HG03439 (cell line): Measurements from ENCODE around the gene SARM1.
A peak's percentile ranks its signal among the peaks of the same experiment; 100 is the strongest.
"Not testable (repeated sequence)": the region's sequence is repeated elsewhere in the genome, so short reads cannot be mapped to it uniquely, and the experiment has no call there.

Experiments used
- ATAC-seq: cut with Tn5 transposase; IDR thresholded peaks from one replicate; pipeline ENCODE4 v1.9.1; 2021; ENCODE audit warnings: mild to moderate bottlenecking, moderate library complexity; ENCODE audit not compliant: unreplicated experiment

Gene SARM1

DNA sequence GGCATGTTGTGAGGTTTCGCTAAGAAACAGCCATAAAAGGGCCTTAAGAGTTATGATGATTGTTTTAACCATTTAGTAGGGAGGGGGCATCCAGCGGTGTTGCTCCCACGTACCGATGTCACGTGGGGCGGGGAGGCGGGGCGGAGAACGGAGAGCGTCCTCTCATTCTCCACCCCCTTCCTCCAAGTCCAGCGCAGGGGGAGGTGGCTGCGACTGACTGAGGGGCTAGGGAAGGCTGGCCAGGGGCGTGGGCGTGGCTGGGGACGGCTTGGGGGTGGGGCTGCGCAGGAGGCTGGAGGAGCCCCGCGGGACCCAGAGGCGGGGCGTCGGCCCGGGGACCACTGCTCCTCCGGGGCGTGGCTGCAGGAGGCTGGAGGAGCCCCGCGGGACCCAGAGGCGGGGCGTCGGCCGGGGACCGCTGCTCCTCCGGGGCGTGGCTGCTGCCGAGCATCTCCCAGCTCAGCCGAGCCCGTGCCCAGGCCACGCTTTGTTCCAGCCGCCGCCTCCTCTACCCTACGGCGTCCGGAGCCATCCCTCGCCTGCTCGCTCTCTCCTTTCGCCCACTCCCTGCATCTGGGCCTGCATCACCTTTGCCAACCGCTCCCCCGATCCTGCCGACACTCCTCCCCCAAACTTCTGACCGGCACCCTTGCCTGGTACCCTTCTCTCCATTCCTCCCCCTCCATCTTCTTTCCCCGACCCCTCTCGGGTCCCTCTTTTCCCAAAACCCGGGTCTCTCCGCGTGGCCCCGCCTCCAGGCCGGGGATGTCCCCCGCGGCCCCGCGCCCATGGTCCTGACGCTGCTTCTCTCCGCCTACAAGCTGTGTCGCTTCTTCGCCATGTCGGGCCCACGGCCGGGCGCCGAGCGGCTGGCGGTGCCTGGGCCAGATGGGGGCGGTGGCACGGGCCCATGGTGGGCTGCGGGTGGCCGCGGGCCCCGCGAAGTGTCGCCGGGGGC is at the start of gene SARM1:
SARM1 (plus strand) TSS at position 450 of the 958 bp plus-strand sequence; CDS start at position 789, 339 bp downstream.
- peak; percentile 62 for ATAC-seq

DNA sequence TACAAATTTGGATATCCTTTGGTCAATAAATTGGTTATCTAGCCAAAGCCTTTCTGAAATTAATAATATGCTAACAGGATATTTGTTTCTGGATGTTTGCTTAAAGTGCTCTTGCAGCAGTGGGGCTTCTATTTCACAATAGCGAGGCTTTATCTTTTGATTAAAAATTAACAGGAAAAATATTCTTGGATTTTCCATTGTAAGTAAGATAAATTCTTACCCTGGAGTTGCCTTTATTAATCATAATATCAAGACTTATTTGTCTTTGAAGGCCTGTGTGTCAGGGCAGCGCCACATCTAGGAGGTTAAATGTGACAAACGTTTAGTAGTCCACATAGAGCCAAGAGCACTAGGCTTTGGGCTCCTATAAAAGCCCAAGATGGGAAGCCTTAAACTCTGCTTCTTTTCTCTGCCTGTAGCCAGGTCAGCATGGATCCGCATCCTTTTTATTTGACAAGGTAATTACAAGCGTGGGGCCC is 47.2 kb upstream of the SARM1 start:
- no peak for ATAC-seq

DNA sequence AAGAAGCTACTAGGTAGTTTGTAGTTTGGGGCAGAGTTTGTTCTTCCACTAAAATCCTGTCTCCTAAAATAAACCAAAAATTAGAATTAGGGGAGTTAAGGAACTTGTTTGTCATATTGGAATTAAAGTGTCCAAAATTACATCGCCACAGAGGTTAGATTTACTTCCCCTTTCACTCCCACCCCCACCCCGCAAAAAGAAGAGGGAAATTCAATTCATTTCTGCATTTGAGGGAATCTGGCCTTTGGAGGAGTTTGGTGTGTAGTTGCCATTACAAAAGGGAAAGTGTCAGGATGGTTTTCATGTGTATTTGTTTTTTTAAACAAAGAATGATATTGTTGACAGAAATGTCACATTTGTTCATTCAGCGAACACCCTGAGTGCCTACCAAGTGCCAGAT is 46.7 kb upstream of the SARM1 start:
- ATAC-seq = no peak

DNA sequence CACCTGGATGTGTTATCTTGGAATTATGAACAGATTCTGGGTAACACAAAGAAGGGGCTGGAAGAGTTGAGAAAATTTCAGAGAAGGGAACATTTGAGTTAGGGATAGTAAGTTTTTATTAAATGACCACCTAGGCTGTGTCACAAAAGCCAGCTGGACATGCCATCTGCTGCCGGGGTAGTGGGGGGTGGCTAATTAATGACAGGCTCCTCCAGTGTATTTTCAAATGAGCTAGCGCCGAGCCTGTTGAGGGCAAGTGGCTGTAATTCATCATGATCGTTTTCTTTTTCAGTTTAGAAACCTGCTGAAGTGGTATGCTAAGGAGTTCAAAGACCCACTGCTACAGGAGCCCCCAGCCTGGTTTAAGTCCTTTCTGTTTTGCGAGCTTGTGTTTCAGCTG is 46.3 kb upstream of the SARM1 start:
- ATAC-seq = no peak

DNA sequence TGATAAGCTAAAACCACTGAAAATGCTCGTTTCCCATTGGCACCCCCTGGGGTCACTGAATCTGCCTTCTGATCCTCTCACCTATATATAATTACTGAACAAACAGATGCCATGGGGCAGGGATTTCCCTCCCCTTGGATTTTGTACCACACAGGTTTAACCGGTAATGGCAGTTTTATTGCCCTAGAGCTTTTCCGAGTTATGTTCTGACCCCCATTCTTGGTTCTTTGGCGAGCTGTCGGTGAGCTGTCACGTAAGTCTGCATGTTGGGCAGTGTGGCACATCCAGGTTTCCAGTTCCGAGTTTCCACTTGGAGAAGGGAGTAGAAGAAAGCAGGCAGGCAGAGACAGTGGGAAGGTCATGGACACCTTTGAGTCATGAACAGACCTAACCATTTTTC is 45.4 kb upstream of the SARM1 start:
- ATAC-seq = no peak

DNA sequence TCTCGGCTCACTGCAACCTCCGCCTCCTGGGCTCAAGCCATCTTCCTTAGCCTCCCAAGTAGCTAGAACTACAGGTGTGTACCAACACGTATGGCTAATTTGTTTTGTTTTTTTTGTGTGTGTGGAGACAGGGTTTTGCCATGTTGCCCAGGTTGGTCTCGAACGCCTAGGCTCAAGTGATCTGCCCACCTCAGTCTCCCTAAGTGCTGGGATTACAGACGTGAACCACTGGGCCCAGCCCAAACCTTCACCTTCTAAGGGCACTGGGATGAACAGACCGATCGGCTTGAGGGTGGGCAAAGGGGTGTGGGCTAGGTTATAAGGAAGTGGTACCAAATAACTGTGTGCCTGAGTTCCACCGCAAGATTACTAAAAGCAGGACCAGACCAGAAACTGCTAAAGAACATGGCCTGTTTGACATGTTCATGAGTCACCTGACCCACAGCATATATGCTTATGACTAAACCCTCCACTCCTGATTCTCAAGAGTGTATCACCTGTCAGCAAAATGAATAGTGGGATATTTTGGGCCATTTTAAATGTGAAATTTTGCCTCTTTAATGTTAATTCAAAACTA is 44.4 kb upstream of the SARM1 start:
- ATAC-seq = no peak

DNA sequence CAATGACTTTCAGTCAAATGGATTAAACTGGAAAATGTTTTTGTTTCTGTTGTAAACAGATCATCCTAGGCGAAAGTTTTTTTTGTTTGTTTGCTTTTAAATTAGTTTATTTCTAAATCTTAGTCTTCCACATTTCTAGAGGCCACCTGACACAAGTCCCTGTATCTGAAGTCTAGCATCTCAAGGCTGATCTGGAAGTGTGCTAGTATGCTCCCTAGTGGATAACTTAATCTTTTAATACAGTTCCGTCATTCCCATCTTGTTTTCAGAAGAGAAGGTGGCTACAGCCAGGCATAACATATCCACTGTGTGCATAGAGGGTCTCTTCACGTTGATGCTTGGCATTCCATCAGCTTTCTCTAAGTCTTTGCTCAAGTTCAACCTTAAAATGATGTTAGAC is 43.8 kb upstream of the SARM1 start:
- ATAC-seq = no peak

DNA sequence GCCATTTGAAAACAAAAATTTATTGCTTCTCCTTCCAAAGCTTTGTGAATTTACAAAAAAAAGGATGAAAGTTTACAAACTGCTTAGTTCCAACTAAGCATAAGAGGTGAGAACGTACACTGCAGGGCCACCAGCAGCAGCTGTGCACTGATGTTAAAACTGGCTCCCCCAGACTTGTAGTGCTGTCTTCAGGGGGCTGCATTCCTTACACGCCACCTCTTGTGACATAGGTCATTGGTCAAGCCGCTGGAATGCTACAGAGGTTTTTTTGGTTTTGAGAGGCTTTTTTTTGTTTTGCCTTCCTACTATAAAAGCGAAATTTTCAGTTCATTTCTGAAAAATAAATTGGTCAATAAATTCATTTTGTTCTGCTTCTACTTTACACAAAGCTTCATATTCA is 43.2 kb upstream of the SARM1 start:
- no peak for ATAC-seq

DNA sequence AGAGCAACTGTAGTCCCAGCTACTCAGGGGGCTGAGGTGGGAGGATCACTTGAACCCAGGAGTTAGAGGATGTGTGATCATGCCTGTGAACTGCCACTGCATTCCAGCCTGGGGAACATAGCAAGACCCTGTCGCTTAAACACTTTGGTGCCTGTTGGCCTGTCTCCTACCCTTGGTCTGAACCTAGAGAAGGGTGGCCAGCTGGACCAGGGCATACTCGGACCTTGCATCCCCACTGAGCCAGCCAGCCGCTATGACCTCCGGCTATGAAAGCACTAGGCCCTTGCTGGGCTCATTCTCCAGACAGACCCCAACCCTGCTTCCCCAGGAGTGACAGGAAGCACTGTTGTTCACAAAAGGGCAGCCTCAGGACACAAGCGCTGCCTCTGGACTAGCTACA is 40.8 kb upstream of the SARM1 start:
- no peak for ATAC-seq

DNA sequence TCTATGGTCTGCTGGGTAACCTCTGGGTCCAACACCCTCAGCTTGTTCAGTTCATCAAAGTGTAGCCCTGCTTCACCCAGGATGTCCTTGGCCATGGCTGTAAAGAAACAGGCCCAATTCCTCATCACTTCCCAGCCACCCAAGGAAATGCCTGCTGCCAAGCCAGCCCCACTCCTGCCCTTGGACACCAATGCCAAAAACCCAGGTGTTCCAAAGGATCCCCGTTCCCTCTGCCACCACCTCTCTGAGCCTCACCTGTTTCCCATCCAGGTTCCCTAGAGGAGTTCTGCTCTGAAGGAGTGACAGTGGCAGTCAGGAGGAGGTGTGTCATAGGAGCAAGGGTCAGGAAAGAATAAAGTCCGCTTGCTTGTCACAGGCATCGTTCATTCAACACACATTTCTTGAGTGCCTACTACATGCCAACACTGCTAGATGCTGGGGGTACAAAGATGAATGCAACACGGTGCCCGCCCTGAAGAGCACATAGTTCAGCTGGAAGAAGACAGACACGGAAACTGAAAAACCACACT is 39.5 kb upstream of the SARM1 start:
- no peak for ATAC-seq

DNA sequence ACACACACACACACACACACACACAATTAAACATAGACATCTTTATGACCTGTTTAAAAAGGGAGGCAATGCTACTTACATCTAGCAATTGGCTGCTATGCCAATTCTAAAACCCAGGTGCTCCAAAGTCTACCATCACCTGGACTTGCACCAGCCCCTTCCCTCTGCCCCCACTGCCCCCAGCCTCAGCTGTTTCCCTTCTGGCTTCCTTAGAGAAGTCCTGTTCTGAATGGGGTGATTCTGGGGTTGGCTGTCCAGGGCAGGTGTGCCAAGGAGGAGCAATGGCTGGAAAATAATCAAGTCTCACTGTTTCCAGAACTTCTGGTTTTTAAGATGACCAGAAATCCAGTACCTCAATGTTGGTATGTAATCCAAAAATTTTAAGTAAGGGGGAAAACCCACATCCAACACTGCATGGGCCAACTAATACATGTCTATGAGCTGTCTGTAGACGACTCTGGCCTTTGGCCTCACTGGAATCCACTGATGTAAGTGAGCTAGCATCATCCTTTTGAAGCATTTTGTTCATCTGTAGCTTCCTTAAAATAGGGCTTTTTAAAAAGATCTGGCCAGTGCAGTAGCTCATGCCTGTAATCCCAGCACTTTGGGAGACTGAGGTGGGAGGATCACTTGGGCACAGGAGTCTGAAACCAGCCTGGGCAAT is 38.3 kb upstream of the SARM1 start:
- no peak for ATAC-seq

DNA sequence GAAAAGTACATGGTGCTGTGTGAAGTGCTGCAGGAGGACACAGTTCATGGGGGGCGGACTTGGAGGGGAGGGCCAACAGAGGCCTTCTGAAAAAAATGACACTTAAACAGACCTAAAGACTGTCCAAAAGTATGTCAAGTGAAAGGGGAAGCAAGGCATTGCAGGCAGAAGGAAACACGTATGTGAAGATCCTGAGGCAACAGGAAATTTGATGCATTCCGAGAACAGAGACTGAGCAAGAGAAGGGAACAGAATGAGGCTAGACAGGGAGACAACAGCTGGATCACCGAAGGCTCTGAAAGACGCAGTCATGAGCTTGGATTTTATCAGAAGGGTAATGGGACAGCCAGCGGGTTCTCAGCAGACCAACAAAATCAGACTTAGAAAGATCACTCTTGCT is 37.3 kb upstream of the SARM1 start:
- ATAC-seq = no peak

DNA sequence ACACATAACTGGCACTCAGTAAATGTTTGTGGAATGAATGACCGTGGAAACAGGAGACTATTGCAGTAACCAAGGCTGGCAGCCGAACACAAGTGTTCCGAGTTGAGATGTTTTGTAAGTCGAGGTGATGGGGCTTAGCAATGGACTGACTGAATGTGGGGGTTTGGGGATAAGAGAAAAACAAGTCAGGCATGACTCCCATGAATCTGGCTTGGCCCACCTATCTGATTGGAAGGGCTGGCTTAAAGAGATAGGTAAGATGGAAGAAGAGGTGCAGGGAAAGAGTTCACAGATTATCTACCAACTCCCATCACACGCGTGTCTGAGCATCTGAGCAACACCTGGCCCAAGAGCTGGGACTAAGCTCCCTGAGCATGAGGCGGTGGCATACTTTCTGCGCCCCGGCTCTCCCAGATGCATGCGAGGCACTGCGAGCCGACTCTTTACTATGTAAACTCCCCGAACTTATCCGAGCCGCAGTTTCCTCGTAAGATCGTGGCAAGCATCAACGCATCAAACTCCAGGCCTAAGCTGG is 36.8 kb upstream of the SARM1 start:
- no peak for ATAC-seq

DNA sequence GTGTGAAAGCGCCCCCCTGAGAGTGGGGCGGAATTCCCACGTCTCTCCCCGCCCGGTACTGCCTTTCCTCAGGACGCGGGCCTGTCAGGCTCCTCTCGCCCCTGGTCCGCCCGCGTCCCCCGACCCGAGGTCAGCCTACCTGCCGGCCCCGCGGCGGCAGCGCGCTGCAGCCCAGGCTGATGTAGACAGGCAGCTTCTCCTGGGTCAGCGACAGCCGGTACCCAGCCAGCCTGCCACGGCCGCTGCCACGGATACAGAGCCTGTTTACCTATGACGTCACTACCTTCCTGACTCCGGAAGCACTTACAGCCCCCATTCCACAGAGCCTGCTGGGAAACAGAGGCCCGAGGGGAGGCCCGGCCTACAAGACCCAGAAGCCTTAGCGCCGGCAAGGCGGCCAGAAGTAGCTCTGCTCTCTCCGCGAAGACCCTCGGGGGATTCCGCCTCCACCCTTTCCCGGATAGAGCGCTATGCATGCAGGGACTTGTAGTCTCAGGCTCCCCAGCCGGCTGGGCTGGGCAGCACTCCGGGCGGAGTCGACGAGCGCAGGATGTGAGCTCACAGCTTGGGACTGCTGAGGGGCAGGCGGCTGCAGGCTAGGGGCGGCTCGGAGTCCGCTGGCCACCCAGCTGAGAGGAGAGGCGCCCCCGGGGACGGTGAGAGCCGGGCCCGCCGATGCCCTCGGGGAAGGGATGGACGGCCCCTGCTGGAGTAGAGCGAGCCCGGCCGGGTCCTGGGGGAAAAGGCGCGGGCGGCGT is 36.1 kb upstream of the SARM1 start, which contains the start of the genes IFT20 and TNFAIP1:
IFT20 (minus strand) TSS at position 272 of the 758 bp plus-strand sequence. CDS start 3,487 bp downstream, outside the sequence.
TNFAIP1 (plus strand) TSS at position 561 of the 758 bp plus-strand sequence. CDS start 3,761 bp downstream, outside the sequence.
- peak; percentile 95 for ATAC-seq

DNA sequence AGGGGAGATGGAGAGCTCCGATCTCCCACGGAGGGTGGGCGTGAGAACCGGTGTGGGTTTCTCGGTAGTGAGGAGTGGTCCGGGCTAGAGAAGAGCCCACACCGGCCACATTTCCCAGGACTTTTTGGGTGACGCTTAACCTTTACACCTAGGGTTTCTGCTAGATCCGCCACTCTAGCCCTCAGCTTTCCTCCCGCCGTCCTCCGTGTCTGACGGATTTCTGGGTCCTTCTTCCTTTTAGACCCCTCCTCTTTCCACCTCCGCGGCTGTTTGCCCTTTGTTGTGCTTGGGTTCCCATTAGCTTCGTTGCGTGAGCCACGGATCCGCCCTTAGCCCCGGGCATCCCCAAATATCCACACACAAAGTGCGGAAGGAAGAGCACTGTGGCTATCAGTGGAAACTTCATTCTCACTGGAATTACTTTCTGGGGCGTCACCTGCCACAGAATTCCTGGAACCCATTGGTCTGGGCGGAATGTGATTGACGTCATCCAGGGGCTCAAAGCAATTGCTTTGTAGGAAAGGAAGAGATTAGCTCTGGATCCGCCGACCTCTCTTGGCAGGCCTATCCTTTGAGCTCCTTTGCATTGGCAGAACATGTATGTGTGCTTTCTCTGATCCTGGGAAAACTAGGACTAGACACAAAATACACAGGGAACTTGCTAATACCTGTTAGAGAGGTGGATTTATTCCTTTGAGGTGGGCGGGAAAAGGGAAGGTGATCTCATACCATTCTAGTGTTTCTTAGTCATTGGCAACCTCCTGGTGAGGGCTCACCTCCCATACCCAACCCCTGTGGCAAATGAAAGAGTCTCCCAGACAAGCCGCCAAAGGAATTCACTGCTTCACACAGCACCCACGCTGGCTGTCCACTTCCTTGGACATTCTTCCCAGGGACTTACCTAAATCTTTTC is 35.3 kb upstream of the SARM1 start:
- no peak for ATAC-seq

DNA sequence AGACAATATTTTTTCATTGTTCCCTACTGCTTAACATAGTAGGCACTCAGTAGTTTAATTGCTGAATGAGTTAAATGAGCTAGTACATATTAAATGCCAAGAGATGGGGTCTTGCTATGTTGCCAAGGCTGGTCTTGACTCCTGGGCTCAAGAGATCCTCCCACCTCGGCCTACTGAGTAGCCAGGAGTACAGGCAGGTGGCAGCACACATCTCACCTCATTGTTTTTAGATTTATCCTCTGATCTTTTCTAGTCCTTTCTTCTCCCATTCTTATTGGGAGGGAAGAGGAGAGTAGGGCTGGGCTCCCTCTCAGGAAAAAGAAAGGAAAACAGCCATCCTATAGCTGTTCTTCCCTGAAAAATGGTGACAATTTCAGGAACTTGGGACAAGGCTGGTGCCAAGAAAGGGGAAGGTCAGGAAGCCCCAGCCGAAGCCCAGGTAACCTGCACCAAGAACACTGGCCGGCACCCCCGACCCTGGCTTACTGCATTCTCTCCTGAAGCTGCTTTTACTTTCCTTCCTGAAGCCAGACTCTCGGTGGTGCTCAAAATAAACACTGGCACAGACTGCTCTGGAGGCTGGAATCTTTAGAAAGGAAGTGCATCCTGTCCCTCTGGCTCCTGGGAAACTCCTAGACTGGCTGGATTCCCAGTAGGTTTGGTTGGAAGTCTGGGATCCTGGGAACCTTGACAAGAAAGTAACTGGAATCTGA is 33.3 kb upstream of the SARM1 start:
- ATAC-seq = no peak

DNA sequence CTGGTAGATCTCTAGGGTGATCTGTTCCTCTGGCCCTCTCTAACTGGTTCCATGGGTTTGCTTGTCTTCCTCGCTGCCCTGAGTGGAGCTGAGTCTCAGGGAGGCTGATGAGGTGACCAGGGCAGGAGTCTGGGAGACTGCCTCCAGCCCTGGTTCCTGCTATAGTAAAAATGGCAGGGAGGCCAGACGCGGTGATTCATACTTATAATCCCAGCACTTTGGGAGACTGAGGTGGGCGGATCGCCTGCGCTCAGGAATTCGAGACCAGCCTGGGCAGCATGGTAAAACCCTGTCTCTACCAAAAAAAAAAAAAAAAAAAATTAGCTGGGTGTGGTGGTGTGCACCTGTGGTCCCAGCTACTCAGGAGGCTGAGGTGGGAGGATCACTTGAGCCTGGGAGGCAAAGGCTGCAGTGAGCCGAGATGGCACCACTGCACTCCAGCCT is 32.7 kb upstream of the SARM1 start:
- ATAC-seq = not testable (repeated sequence)

DNA sequence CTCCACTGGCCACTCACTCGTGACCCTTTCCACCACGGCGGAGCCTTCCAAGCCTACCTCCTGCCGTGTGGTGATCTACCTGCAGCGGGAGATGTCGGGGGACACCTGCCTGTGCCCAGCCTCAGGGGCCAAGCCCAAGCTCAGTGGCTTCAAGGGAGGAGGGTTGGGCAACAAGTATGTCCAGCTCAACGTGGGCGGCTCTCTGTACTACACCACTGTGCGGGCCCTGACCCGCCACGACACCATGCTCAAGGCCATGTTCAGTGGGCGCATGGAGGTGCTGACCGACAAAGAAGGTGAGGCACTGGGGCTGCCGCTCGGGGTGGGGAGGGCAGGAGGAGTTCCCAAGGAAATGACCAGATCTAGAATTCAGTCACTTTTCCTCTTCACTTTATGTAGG is 32.1 kb upstream of the SARM1 start:
- no peak for ATAC-seq
